HCT116 (cell line): Measurements from ENCODE around the gene NHSL2. TPM values are rescaled to one million over a fixed set of nuclear protein-coding genes. Genes with fewer than 3 reads are reported as not detected.

Source experiments
- ATAC-seq: fragments of 200-7000 bp; cut with Tn5 transposase; 2 replicates; pipeline ENCODE4 v1.9.1; 2020; ENCODE audit warnings: mild to moderate bottlenecking, moderate library complexity
- BruUV-seq: library from RNA; stranded (reverse); fragments of 400-500 nt; replicated peaks from 2 replicates; lab custom pipeline; 2021; lab: Mats Ljungman, UMichigan
- CTCF ChIA-PET: fragments of 300-600 bp; sonication (Branson Sonifier 250); formaldehyde crosslinking; loops from one replicate; lab custom pipeline; 2021; ENCODE audit warnings: antibody characterized with exemption; lab: Charles Lee
- POLR2A ChIA-PET: fragments of 300-600, 350-600 bp; sonication (Branson Sonifier 250); formaldehyde crosslinking; loops from one replicate; lab custom pipeline; 2021; ENCODE audit warnings: antibody characterized with exemption; lab: Charles Lee
- RAD21 ChIA-PET, 2 experiments: fragments of 300-600 bp; sonication (Branson Sonifier 250); formaldehyde crosslinking; loops; one replicate each; lab custom pipeline; 2023; ENCODE audit warnings: low total read pairs in 2 of 2; ENCODE audit not compliant: uncharacterized antibody in 2 of 2, unreplicated experiment in 2 of 2, low non-redundant PET in 1 of 2; lab: Charles Lee
- DNase-seq: peaks from one replicate; pipeline ENCODE4 v3.0.0-alpha.2; 2010; ENCODE audit warnings: low read depth, low spot score
- H2AFZ ChIP-seq: fragments of 200-600 bp; shearing (Covaris generic), sonication (generic); 2 replicates; pipeline ENCODE4 v1.6.1; 2017; ENCODE audit warnings: low read depth, mixed run types, mixed read lengths, antibody characterized with exemption, low read length; ENCODE audit not compliant: poor library complexity, severe bottlenecking
- H3K27ac ChIP-seq: 2 replicates; pipeline ENCODE4 v1.5.1; 2012; ENCODE audit warnings: low read depth, low read length
- H3K27me3 ChIP-seq: fragments of 200-600 bp; sonication (generic); 2 replicates; pipeline ENCODE4 v1.6.1; 2016; ENCODE audit warnings: mixed run types, low read length, mixed read lengths; ENCODE audit not compliant: insufficient read depth
- H3K36me3 ChIP-seq, 2 experiments: fragments of 200-500 bp in 1 of 2; fragments of 200-600 bp in 1 of 2; sonication (Bioruptor generic) in 1 of 2; sonication (generic) in 1 of 2; 2 replicates each; pipeline versions ENCODE4 v1.5.1 to v1.6.1; 2014 to 2016; ENCODE audit warnings: low read length in 2 of 2, inconsistent platforms in 1 of 2, mixed read lengths in 1 of 2, mixed run types in 1 of 2; ENCODE audit not compliant: insufficient read depth in 2 of 2, control insufficient read depth in 1 of 2
- H3K4me1 ChIP-seq, 2 experiments: fragments of 200-600 bp in 1 of 2; sonication (generic) in 1 of 2; 2 replicates each; pipeline versions ENCODE4 v1.5.1 to v1.6.1; 2012 to 2017; ENCODE audit warnings: low read length in 2 of 2, inconsistent platforms in 1 of 2, mild to moderate bottlenecking in 1 of 2, mixed read lengths in 1 of 2, mixed run types in 1 of 2, moderate library complexity in 1 of 2; ENCODE audit not compliant: insufficient read depth in 2 of 2, control insufficient read depth in 1 of 2
- H3K4me2 ChIP-seq: fragments of 200-600 bp; sonication (generic); 2 replicates; pipeline ENCODE4 v1.6.1; 2017; ENCODE audit warnings: mixed run types, low read length, mixed read lengths
- H3K4me3 ChIP-seq, 2 experiments: fragments of 200-600 bp in 1 of 2; sonication (generic) in 1 of 2; replicated peaks in 1 of 2; 2 replicates each; pipeline ENCODE4 v1.5.1; 2011 to 2016; ENCODE audit warnings: low read length in 2 of 2, control low read depth in 1 of 2, low read depth in 1 of 2, mild to moderate bottlenecking in 1 of 2, mixed read lengths in 1 of 2, mixed run types in 1 of 2
- H3K79me2 ChIP-seq: fragments of 200-600 bp; sonication (generic); 2 replicates; pipeline ENCODE4 v1.6.1; 2017; ENCODE audit warnings: mild to moderate bottlenecking, mixed run types, low read length, moderate library complexity, mixed read lengths; ENCODE audit not compliant: insufficient read depth
- H3K9ac ChIP-seq: fragments of 200-600 bp; sonication (generic); 2 replicates; pipeline ENCODE4 v1.6.1; 2016; ENCODE audit warnings: low read length, mixed read lengths
- H3K9me2 ChIP-seq: fragments of 200-600 bp; sonication (generic), shearing (Covaris generic); 2 replicates; pipeline ENCODE4 v1.6.1; 2017; ENCODE audit warnings: mixed run types, mild to moderate bottlenecking, moderate library complexity; ENCODE audit not compliant: insufficient read depth
- H3K9me3 ChIP-seq, 2 experiments: fragments of 200-500 bp in 1 of 2; fragments of 200-600 bp in 1 of 2; sonication (Bioruptor generic) in 1 of 2; sonication (generic) in 1 of 2; 2 replicates each; pipeline ENCODE4 v1.6.1; 2014 to 2017; ENCODE audit warnings: low read length in 2 of 2, mixed read lengths in 2 of 2, inconsistent platforms in 1 of 2, low read depth in 1 of 2, mild to moderate bottlenecking in 1 of 2, mixed run types in 1 of 2, moderate library complexity in 1 of 2; ENCODE audit not compliant: control insufficient read depth in 1 of 2, insufficient read depth in 1 of 2
- H4K20me1 ChIP-seq: fragments of 200-600 bp; sonication (generic), shearing (Covaris generic); 2 replicates; pipeline ENCODE4 v1.6.1; 2017; ENCODE audit warnings: mixed run types, mild to moderate bottlenecking, moderate library complexity; ENCODE audit not compliant: insufficient read depth
- CBX3 ChIP-seq: IDR thresholded peaks from 2 replicates; pipeline ENCODE4 v1.6.1; 2012; ENCODE audit warnings: low read depth
- CEBPB ChIP-seq: IDR thresholded peaks from 2 replicates; pipeline ENCODE4 v1.6.1; 2012; ENCODE audit warnings: low read depth
- EGR1 ChIP-seq: IDR thresholded peaks from 2 replicates; pipeline ENCODE4 v1.6.1; 2012; ENCODE audit warnings: low read depth
- ELF1 ChIP-seq: IDR thresholded peaks from 2 replicates; pipeline ENCODE4 v1.6.1; 2012; ENCODE audit warnings: low read depth, borderline replicate concordance
- EZH2 ChIP-seq: fragments of 200-600 bp; sonication (generic); IDR thresholded peaks from 2 replicates; pipeline ENCODE4 v1.6.1; 2017; ENCODE audit warnings: antibody characterized with exemption, mixed run types
- EZH2phosphoT487 ChIP-seq: fragments of 200-600 bp; IDR thresholded peaks from 2 replicates; pipeline ENCODE4 v1.6.1; 2018; ENCODE audit warnings: antibody characterized with exemption, borderline replicate concordance
- FOSL1 ChIP-seq: IDR thresholded peaks from 2 replicates; pipeline ENCODE4 v1.6.1; 2012; ENCODE audit warnings: low read depth
- JUND ChIP-seq: IDR thresholded peaks from 2 replicates; pipeline ENCODE4 v1.6.1; 2012
- POLR2A ChIP-seq: IDR thresholded peaks from 2 replicates; pipeline ENCODE4 v1.7.0; 2011; ENCODE audit warnings: borderline replicate concordance; ENCODE audit not compliant: insufficient read depth, insufficient read length; ENCODE audit errors: extremely low read depth
- POLR2AphosphoS5 ChIP-seq: IDR thresholded peaks from 2 replicates; pipeline ENCODE4 v1.6.1; 2011; ENCODE audit warnings: mild to moderate bottlenecking, low read depth, low read length, moderate library complexity
- RAD21 ChIP-seq: IDR thresholded peaks from 2 replicates; pipeline ENCODE4 v1.6.1; 2012; ENCODE audit warnings: low read depth, mild to moderate bottlenecking
- SIN3A ChIP-seq: IDR thresholded peaks from 2 replicates; pipeline ENCODE4 v1.6.1; 2012; ENCODE audit warnings: low read depth
- SRF ChIP-seq: IDR thresholded peaks from 2 replicates; pipeline ENCODE4 v1.6.1; 2012; ENCODE audit warnings: low read depth
- TCF7L2 ChIP-seq: IDR thresholded peaks from 2 replicates; pipeline ENCODE4 v1.7.0; 2011; ENCODE audit warnings: borderline replicate concordance, inconsistent platforms; ENCODE audit not compliant: insufficient read depth, insufficient read length; ENCODE audit errors: extremely low read depth
- YY1 ChIP-seq: IDR thresholded peaks from 2 replicates; pipeline ENCODE4 v1.6.1; 2011; ENCODE audit warnings: low read length, low read depth, moderate library complexity, mild to moderate bottlenecking; ENCODE audit not compliant: insufficient replicate concordance; ENCODE audit errors: extremely low read depth
- ZFX ChIP-seq: fragments of 450-650 bp; IDR thresholded peaks from 2 replicates; pipeline ENCODE4 v1.6.1; 2017
- ZNF274 ChIP-seq: fragments of 200-500 bp; sonication (Bioruptor generic); IDR thresholded peaks from 2 replicates; pipeline ENCODE4 v1.6.1; 2014; ENCODE audit warnings: mild to moderate bottlenecking, low read depth, low read length, inconsistent platforms
- intact Hi-C: fragments of 100-400 bp; cut with micrococcal nuclease; formaldehyde crosslinking; loops from 2 replicates; pipeline ENCODE4 v1.10.0; 2022
- total RNA-seq: library from RNA; stranded (reverse); gene quantifications from one replicate; pipeline ENCODE4 v1.2.1, GENCODE V29; 2021; ENCODE audit not compliant: unreplicated experiment
- TF ChIP-seq, protein P1 (sequence below): IDR thresholded peaks from 2 replicates; pipeline ENCODE4 v1.6.1; 2012; ENCODE audit warnings: low read depth
- TF ChIP-seq, protein P2 (sequence below): IDR thresholded peaks from 2 replicates; pipeline ENCODE4 v1.6.1; 2011; ENCODE audit warnings: mild to moderate bottlenecking, low read length, moderate library complexity; ENCODE audit not compliant: insufficient replicate concordance; ENCODE audit errors: extremely low read depth
- TF ChIP-seq, protein P3 (sequence below): IDR thresholded peaks from 2 replicates; pipeline ENCODE4 v1.6.1; 2012

The NHSL2 gene
- total RNA-seq, 1 experiment from 2014 or later, result 0.22 TPM

DNA sequence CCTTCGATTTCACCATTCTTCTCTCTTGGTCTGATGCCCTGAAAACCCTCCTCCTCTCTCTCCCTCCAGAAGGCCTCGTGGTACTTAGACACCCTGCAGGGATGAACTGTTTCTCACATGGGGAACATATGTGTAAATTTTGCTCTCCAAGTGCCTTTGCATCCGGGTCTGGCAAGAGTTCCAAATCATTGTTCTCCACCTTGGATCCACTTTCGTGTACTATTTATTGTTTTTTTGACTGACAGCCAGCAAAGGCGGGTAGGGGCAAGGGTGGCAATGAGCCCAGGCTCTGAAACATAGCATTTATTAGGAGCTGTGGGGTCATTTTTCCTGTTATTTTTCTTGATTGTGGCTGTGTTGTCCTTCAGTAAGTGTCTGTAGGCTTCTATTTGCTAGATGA, 139.4 kb downstream of the NHSL2 start:
- Histone ChIP-seq H3K9me3 (no peaks in the 10 kb centered on the region), H3K27me3 (no peaks in the 10 kb centered on the region), H3K9me2 (no peaks in the 10 kb centered on the region), H4K20me1 (no peaks in the 10 kb centered on the region), H3K4me1 (no peaks in the 10 kb centered on the region), H3K4me2 (no peak overlapping the region), H3K4me3 (no peak overlapping the region), H3K9ac (no peak overlapping the region), H3K27ac (no peak overlapping the region), H2AFZ (no peak overlapping the region), H3K79me2 (no peaks in the 10 kb centered on the region), H3K36me3 (no peaks in the 10 kb centered on the region)
- no peak for ATAC-seq
- intact Hi-C loops, result no loop called here
- ChIA-PET POLR2A (no interaction called here), RAD21 (no interaction called here), CTCF (no interaction called here)
- BruUV-seq, result no TSS peak
- DNase-seq, result no peak
- no peak for TF ChIP-seq ZFX
- no peak for TF ChIP-seq SIN3A
- TF ChIP-seq ZNF274, result no peak
- TF ChIP-seq TCF7L2, result no peak
- no peak for TF ChIP-seq YY1
- no peak for TF ChIP-seq EZH2phosphoT487
- TF ChIP-seq POLR2AphosphoS5, result no peak
- TF ChIP-seq, protein P1, sequence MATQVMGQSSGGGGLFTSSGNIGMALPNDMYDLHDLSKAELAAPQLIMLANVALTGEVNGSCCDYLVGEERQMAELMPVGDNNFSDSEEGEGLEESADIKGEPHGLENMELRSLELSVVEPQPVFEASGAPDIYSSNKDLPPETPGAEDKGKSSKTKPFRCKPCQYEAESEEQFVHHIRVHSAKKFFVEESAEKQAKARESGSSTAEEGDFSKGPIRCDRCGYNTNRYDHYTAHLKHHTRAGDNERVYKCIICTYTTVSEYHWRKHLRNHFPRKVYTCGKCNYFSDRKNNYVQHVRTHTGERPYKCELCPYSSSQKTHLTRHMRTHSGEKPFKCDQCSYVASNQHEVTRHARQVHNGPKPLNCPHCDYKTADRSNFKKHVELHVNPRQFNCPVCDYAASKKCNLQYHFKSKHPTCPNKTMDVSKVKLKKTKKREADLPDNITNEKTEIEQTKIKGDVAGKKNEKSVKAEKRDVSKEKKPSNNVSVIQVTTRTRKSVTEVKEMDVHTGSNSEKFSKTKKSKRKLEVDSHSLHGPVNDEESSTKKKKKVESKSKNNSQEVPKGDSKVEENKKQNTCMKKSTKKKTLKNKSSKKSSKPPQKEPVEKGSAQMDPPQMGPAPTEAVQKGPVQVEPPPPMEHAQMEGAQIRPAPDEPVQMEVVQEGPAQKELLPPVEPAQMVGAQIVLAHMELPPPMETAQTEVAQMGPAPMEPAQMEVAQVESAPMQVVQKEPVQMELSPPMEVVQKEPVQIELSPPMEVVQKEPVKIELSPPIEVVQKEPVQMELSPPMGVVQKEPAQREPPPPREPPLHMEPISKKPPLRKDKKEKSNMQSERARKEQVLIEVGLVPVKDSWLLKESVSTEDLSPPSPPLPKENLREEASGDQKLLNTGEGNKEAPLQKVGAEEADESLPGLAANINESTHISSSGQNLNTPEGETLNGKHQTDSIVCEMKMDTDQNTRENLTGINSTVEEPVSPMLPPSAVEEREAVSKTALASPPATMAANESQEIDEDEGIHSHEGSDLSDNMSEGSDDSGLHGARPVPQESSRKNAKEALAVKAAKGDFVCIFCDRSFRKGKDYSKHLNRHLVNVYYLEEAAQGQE, result no peak
- TF ChIP-seq, protein P2, sequence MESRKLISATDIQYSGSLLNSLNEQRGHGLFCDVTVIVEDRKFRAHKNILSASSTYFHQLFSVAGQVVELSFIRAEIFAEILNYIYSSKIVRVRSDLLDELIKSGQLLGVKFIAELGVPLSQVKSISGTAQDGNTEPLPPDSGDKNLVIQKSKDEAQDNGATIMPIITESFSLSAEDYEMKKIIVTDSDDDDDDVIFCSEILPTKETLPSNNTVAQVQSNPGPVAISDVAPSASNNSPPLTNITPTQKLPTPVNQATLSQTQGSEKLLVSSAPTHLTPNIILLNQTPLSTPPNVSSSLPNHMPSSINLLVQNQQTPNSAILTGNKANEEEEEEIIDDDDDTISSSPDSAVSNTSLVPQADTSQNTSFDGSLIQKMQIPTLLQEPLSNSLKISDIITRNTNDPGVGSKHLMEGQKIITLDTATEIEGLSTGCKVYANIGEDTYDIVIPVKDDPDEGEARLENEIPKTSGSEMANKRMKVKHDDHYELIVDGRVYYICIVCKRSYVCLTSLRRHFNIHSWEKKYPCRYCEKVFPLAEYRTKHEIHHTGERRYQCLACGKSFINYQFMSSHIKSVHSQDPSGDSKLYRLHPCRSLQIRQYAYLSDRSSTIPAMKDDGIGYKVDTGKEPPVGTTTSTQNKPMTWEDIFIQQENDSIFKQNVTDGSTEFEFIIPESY, result no peak
- TF ChIP-seq EGR1, result no peak
- TF ChIP-seq SRF, result no peak
- TF ChIP-seq EZH2, result no peak
- no peak for TF ChIP-seq POLR2A
- TF ChIP-seq JUND, result no peak
- no peak for TF ChIP-seq RAD21
- TF ChIP-seq, protein P3, sequence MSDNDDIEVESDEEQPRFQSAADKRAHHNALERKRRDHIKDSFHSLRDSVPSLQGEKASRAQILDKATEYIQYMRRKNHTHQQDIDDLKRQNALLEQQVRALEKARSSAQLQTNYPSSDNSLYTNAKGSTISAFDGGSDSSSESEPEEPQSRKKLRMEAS, result no peak
- TF ChIP-seq FOSL1, result no peak
- TF ChIP-seq CEBPB, result no peak
- TF ChIP-seq CBX3, result no peak
- no peak for TF ChIP-seq ELF1
